OCI-LY7 (cell line): ENCODE data around the gene TBX15.

ENCODE experiments used
- CTCF ChIP-seq: fragments of 200-600 bp; sonication (generic); conservative IDR thresholded peaks from 2 replicates; pipeline ENCODE4 v1.5.1; 2014; ENCODE audit warnings: mild to moderate bottlenecking, antibody characterized with exemption, low read length, moderate library complexity, mixed read lengths
- EZH2phosphoT487 ChIP-seq: fragments of 200-600 bp; sonication (generic); IDR thresholded peaks from 2 replicates; pipeline ENCODE4 v1.6.1; 2018; ENCODE audit warnings: low read depth, borderline replicate concordance, mild to moderate bottlenecking, mixed run types, antibody characterized with exemption, low read length, moderate library complexity, mixed read lengths

- no peak for TF ChIP-seq CTCF
- TF ChIP-seq EZH2phosphoT487, result no peak
Measured at GRCh38 chr1:118998171-118998570, 10.0 kb upstream of the TBX15 start.
